HEK293 (cell line): ENCODE measurements around the gene FBP1.
"Not testable (repeated sequence)": the region's sequence is repeated elsewhere in the genome, so short reads cannot be mapped to it uniquely, and the experiment has no call there.

Experiments used
- CTCF ChIA-PET: fragments of 350-600 bp; formaldehyde crosslinking; extraction: SDS; loops from one replicate; lab custom pipeline; 2021; ENCODE audit warnings: antibody characterized with exemption; lab: Yijun Ruan, JAX
- POLR2A ChIA-PET: fragments of 300-600 bp; formaldehyde crosslinking; extraction: SDS; loops from one replicate; lab custom pipeline; 2020; ENCODE audit warnings: antibody characterized with exemption, inconsistent platforms; lab: Yijun Ruan, JAX
- H3K27ac ChIP-seq: fragments of 200-500 bp; sonication (Bioruptor generic); 2 replicates; pipeline ENCODE4 v1.5.1; 2014; ENCODE audit warnings: low read depth, low read length, control low read depth, inconsistent platforms; ENCODE audit errors: extremely low read depth
- H3K36me3 ChIP-seq, 2 experiments: fragments of 200-500 bp in 1 of 2; sonication (Bioruptor generic) in 1 of 2; 1 replicate in 1 of 2; 2 replicates in 1 of 2; pipeline ENCODE4 v1.5.1; 2014 to 2017; ENCODE audit warnings: inconsistent platforms in 2 of 2, low read length in 2 of 2; ENCODE audit not compliant: control insufficient read depth in 2 of 2, insufficient read depth in 1 of 2
- H3K4me1 ChIP-seq: fragments of 200-500 bp; sonication (Bioruptor generic); 2 replicates; pipeline ENCODE4 v1.5.1; 2014; ENCODE audit warnings: mild to moderate bottlenecking, low read length, inconsistent platforms; ENCODE audit not compliant: control insufficient read depth, insufficient read depth
- H3K4me3 ChIP-seq: 2 replicates; pipeline ENCODE4 v1.5.1; 2011; ENCODE audit warnings: low read depth, mild to moderate bottlenecking, control low read depth, low read length, moderate library complexity
- H3K9me3 ChIP-seq: fragments of 200-500 bp; sonication (Bioruptor generic); 2 replicates; pipeline ENCODE4 v1.5.1; 2014; ENCODE audit warnings: low read depth, low read length, inconsistent platforms; ENCODE audit not compliant: control insufficient read depth, insufficient read depth
- HOXC10 ChIP-seq: sonication (generic); formaldehyde crosslinking; IDR thresholded peaks from 2 replicates; pipeline ENCODE4 v1.8.1; 2023; ENCODE audit warnings: mild to moderate bottlenecking, missing genetic modification reagents
- OSR2 ChIP-seq: fragments of 450-650 bp; formaldehyde crosslinking; IDR thresholded peaks from 2 replicates; pipeline ENCODE4 v1.5.1; 2016; ENCODE audit warnings: missing biosample characterization, missing genetic modification characterization
- TRIM28 ChIP-seq: IDR thresholded peaks from 2 replicates; pipeline ENCODE4 v1.6.1; 2011; ENCODE audit warnings: low read length, control low read depth, borderline replicate concordance
- YY1 ChIP-seq: fragments of 450-650 bp; formaldehyde crosslinking; IDR thresholded peaks from 2 replicates; pipeline ENCODE4 v1.5.1; 2018; ENCODE audit warnings: missing biosample characterization, missing genetic modification characterization
- ZBTB17 ChIP-seq: fragments of 450-650 bp; formaldehyde crosslinking; IDR thresholded peaks from 2 replicates; pipeline ENCODE4 v1.5.1; 2016; ENCODE audit warnings: missing biosample characterization, missing genetic modification characterization
- ZIC2 ChIP-seq: fragments of 450-650 bp; formaldehyde crosslinking; IDR thresholded peaks from 2 replicates; pipeline ENCODE4 v1.5.1; 2016; ENCODE audit warnings: missing biosample characterization, missing genetic modification characterization
- ZNF114 ChIP-seq: fragments of 450-650 bp; formaldehyde crosslinking; IDR thresholded peaks from 2 replicates; pipeline ENCODE4 v1.5.0; 2017; ENCODE audit warnings: missing biosample characterization, missing genetic modification characterization
- ZNF132 ChIP-seq: fragments of 450-650 bp; formaldehyde crosslinking; IDR thresholded peaks from 2 replicates; pipeline ENCODE4 v1.5.1; 2017; ENCODE audit warnings: missing biosample characterization, missing genetic modification characterization, borderline replicate concordance
- ZNF202 ChIP-seq: fragments of 450-650 bp; formaldehyde crosslinking; IDR thresholded peaks from 2 replicates; pipeline ENCODE4 v1.5.1; 2016; ENCODE audit warnings: missing biosample characterization, missing genetic modification characterization, borderline replicate concordance
- ZNF223 ChIP-seq: fragments of 450-650 bp; formaldehyde crosslinking; IDR thresholded peaks from 2 replicates; pipeline ENCODE4 v1.5.1; 2016; ENCODE audit warnings: missing biosample characterization, missing genetic modification characterization
- ZNF266 ChIP-seq: fragments of 450-650 bp; formaldehyde crosslinking; IDR thresholded peaks from 2 replicates; pipeline ENCODE4 v1.5.1; 2016; ENCODE audit warnings: missing biosample characterization, missing genetic modification characterization, low read depth
- ZNF350 ChIP-seq: fragments of 450-650 bp; formaldehyde crosslinking; IDR thresholded peaks from 2 replicates; pipeline ENCODE4 v1.5.0; 2017; ENCODE audit warnings: missing biosample characterization, mild to moderate bottlenecking, missing genetic modification characterization
- ZNF394 ChIP-seq: fragments of 450-650 bp; formaldehyde crosslinking; IDR thresholded peaks from 2 replicates; pipeline ENCODE4 v1.5.1; 2016; ENCODE audit warnings: missing biosample characterization, missing genetic modification characterization, mild to moderate bottlenecking, moderate library complexity, borderline replicate concordance
- ZNF426 ChIP-seq: fragments of 450-650 bp; formaldehyde crosslinking; IDR thresholded peaks from 2 replicates; pipeline ENCODE4 v1.5.1; 2017; ENCODE audit warnings: missing biosample characterization, missing genetic modification characterization, mild to moderate bottlenecking, inconsistent platforms, moderate library complexity
- ZNF473 ChIP-seq: fragments of 450-650 bp; formaldehyde crosslinking; IDR thresholded peaks from 2 replicates; pipeline ENCODE4 v1.5.1; 2017; ENCODE audit warnings: missing biosample characterization, missing genetic modification characterization
- ZNF610 ChIP-seq: fragments of 450-650 bp; formaldehyde crosslinking; IDR thresholded peaks from 2 replicates; pipeline ENCODE4 v1.5.1; 2016; ENCODE audit warnings: missing biosample characterization, missing genetic modification characterization, borderline replicate concordance
- ZNF624 ChIP-seq: fragments of 450-650 bp; formaldehyde crosslinking; IDR thresholded peaks from 2 replicates; pipeline ENCODE4 v1.5.1; 2017; ENCODE audit warnings: missing biosample characterization, missing genetic modification characterization
- ZNF629 ChIP-seq: fragments of 450-650 bp; formaldehyde crosslinking; IDR thresholded peaks from 2 replicates; pipeline ENCODE4 v1.5.1; 2017; ENCODE audit warnings: missing biosample characterization, missing genetic modification characterization
- ZNF660 ChIP-seq: fragments of 450-650 bp; IDR thresholded peaks from 2 replicates; pipeline ENCODE4 v1.5.1; 2018; ENCODE audit warnings: missing biosample characterization, mild to moderate bottlenecking, missing genetic modification characterization
- ZNF677 ChIP-seq: fragments of 450-650 bp; IDR thresholded peaks from 2 replicates; pipeline ENCODE4 v1.5.0; 2018; ENCODE audit warnings: missing biosample characterization, mild to moderate bottlenecking, missing genetic modification characterization, moderate library complexity
- ZNF843 ChIP-seq: fragments of 450-650 bp; formaldehyde crosslinking; IDR thresholded peaks from 2 replicates; pipeline ENCODE4 v1.5.1; 2016; ENCODE audit warnings: missing biosample characterization, missing genetic modification characterization
- TF ChIP-seq, protein P1 (sequence below): fragments of 450-650 bp; formaldehyde crosslinking; IDR thresholded peaks from 2 replicates; pipeline ENCODE4 v1.5.1; 2016; ENCODE audit warnings: missing biosample characterization, missing genetic modification characterization
- TF ChIP-seq, protein P2 (sequence below): fragments of 450-650 bp; formaldehyde crosslinking; IDR thresholded peaks from 2 replicates; pipeline ENCODE4 v1.5.1; 2016; ENCODE audit warnings: missing biosample characterization, missing genetic modification characterization

FBP1 gene

DNA sequence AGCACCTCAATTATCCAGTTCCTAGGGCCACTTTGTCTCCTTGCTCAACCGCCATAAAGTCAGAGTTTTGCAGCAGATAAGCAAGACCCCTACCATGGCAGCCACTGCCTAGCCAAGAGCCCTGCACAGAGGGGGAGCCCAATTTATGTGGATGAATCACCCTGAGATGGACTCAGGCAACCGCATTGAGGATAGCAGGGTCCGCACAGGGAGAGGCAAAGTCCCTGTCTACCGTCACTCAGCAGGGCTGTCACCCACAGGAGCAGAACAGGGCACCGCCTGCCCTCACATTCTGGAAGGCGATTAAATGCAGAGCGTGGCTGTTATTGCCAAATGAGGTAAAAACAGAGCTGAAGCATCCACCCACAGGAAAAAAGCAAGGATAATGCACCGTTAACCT lies 47.4 kb downstream of the FBP1 start:
- ChIA-PET POLR2A (no interaction called here), CTCF (interaction anchor here (0.9 kb wide), 1 partner anchor 10 kb away, joined by 3 read pairs; no protein-coding TSS in a partner anchor)
- Histone ChIP-seq H3K9me3 (no peaks in the 10 kb centered on the region), H3K27ac (no peak overlapping the region), H3K4me1 (no peaks in the 10 kb centered on the region), H3K36me3 (no peaks in the 10 kb centered on the region), H3K4me3 (no peak overlapping the region)
- peak; percentile 66 for TF ChIP-seq ZIC2
- no peak for TF ChIP-seq ZNF114

DNA sequence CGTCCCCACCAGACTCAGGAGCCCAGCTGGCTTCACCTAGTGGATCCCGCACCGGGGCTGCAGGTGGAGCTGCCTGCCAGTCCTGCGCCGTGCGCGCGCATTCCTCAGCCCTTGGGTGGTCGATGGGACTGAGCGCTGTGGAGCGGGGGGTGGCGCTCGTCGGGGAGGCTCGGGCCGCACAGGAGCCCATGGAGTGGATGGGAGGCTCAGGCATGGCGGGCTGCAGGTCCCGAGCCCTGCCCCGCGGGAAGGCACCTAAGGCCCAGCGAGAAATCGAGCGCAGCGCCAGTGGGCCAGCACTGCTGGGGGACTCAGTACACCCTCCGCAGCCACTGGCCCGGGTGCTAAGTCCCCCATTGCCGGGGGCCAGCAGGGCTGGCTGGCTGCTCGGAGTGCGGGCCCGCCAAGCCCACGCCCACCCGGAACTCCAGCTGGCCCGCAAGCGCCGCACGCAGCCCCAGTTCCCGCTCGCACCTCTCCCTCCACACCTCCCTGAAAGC lies 48.2 kb downstream of the FBP1 start:
- CTCF ChIA-PET, H3K4me3 ChIP-seq, H3K36me3 ChIP-seq, H3K27ac ChIP-seq, H3K9me3 ChIP-seq, H3K4me1 ChIP-seq, POLR2A ChIA-PET: not testable (repeated sequence)

DNA sequence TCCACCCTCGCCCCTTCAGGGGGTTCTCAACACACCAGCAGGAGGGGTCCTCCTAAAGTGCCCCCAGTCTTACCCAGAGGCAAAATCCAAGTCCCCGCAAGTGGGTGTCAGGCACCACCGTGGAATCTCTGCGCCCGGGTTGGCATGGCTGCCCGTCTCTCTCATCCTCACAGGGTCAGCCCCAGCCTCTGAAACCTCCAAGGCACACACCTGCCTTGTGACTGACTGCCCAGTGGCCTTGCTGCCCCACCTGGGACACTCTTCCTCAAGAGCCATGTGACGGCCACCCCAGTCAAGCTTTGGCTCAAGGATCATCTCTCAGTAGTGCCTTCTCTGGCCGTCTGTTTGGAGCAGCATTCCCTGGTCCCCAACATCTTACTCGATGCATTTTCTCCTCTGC lies 50.6 kb downstream of the FBP1 start:
- ChIA-PET CTCF (no interaction called here), POLR2A (no interaction called here)
- Histone ChIP-seq H3K9me3 (no peaks in the 10 kb centered on the region), H3K4me3 (no peak overlapping the region), H3K36me3 (no peaks in the 10 kb centered on the region), H3K4me1 (no peaks in the 10 kb centered on the region), H3K27ac (no peak overlapping the region)
- TF ChIP-seq ZNF473 (tag by site-specific recombination) (no peak), YY1 (no peak), ZNF223 (tag by site-specific recombination) (no peak), TRIM28 (no peak), ZNF843 (tag by site-specific recombination) (no peak), HOXC10 (CRISPR knock-in tag) (no peak), ZNF132 (tag by site-specific recombination) (no peak), ZBTB17 (tag by site-specific recombination) (no peak), OSR2 (tag by site-specific recombination) (no peak)
- TF ChIP-seq, protein P1, sequence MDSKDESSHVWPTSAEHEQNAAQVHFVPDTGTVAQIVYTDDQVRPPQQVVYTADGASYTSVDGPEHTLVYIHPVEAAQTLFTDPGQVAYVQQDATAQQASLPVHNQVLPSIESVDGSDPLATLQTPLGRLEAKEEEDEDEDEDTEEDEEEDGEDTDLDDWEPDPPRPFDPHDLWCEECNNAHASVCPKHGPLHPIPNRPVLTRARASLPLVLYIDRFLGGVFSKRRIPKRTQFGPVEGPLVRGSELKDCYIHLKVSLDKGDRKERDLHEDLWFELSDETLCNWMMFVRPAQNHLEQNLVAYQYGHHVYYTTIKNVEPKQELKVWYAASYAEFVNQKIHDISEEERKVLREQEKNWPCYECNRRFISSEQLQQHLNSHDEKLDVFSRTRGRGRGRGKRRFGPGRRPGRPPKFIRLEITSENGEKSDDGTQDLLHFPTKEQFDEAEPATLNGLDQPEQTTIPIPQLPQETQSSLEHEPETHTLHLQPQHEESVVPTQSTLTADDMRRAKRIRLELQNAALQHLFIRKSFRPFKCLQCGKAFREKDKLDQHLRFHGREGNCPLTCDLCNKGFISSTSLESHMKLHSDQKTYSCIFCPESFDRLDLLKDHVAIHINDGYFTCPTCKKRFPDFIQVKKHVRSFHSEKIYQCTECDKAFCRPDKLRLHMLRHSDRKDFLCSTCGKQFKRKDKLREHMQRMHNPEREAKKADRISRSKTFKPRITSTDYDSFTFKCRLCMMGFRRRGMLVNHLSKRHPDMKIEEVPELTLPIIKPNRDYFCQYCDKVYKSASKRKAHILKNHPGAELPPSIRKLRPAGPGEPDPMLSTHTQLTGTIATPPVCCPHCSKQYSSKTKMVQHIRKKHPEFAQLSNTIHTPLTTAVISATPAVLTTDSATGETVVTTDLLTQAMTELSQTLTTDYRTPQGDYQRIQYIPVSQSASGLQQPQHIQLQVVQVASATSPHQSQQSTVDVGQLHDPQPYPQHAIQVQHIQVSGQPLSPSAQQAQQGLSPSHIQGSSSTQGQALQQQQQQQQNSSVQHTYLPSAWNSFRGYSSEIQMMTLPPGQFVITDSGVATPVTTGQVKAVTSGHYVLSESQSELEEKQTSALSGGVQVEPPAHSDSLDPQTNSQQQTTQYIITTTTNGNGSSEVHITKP (tag by site-specific recombination): no peak
- TF ChIP-seq, protein P2, sequence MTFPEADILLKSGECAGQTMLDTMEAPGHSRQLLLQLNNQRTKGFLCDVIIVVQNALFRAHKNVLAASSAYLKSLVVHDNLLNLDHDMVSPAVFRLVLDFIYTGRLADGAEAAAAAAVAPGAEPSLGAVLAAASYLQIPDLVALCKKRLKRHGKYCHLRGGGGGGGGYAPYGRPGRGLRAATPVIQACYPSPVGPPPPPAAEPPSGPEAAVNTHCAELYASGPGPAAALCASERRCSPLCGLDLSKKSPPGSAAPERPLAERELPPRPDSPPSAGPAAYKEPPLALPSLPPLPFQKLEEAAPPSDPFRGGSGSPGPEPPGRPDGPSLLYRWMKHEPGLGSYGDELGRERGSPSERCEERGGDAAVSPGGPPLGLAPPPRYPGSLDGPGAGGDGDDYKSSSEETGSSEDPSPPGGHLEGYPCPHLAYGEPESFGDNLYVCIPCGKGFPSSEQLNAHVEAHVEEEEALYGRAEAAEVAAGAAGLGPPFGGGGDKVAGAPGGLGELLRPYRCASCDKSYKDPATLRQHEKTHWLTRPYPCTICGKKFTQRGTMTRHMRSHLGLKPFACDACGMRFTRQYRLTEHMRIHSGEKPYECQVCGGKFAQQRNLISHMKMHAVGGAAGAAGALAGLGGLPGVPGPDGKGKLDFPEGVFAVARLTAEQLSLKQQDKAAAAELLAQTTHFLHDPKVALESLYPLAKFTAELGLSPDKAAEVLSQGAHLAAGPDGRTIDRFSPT: no peak

DNA sequence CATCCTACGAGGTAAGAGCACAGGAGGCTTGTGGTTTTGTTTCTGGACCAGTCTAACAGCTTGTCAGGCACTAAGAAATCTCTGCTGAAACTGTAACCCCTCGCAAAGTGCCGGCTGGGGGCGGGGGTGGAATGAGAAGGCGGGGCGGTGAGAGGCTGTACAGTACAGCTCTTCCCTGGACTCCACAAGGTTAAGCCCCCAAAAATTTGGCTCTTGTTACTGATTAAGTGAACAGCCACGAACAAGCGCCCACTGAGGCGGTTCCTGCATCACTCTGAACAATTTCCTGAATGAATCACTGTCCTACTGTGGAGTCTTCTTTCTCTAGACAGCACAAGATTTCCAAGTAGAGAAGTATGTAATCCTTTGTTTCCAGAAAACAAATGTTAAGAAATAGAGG lies 52.5 kb downstream of the FBP1 start:
- ChIA-PET POLR2A (no interaction called here), CTCF (interaction anchor here (0.8 kb wide), 1 partner anchor 573 kb away, joined by 3 read pairs; no protein-coding TSS in a partner anchor)
- no peak overlapping the region for H3K27ac ChIP-seq
- H3K36me3 ChIP-seq: no peaks in the 10 kb centered on the region
- TF ChIP-seq ZNF629 (tag by site-specific recombination): no peak
- TF ChIP-seq ZNF610: no peak
- no peak for TF ChIP-seq ZNF394 (tag by site-specific recombination)
- TF ChIP-seq ZNF266 (tag by site-specific recombination): no peak
- TF ChIP-seq ZNF350 (tag by site-specific recombination): no peak
- no peak for TF ChIP-seq ZNF677 (tag by site-specific recombination)
- TF ChIP-seq ZNF624 (tag by site-specific recombination): no peak
- no peak for TF ChIP-seq ZNF426
- no peak for TF ChIP-seq ZNF202 (tag by site-specific recombination)
- TF ChIP-seq ZNF114: no peak
- no peak for TF ChIP-seq ZNF660
- H3K9me3 ChIP-seq: no peaks in the 10 kb centered on the region
- H3K4me3 ChIP-seq: no peak overlapping the region
- no peaks in the 10 kb centered on the region for H3K4me1 ChIP-seq
